ENCODE results near the gene NOL3. TPM values are rescaled to one million over a fixed set of nuclear protein-coding genes. Genes with fewer than 3 reads are reported as not detected.

NOL3 gene
- polyA plus RNA-seq, 1 donor, result 5.8 TPM

- H3K4me3 ChIP-seq (ENCODE audit: low read length), result peak overlapping the region; percentile 10
- peaks cover 88% of the 10 kb centered on the region for H3K27me3 ChIP-seq (ENCODE audit: control insufficient read depth, insufficient read depth, low read length)
- peak in 1 of 2 donors; percentile 66 for DNase-seq
- peaks cover 45% of the 10 kb centered on the region for H3K4me1 ChIP-seq (ENCODE audit: control insufficient read depth, insufficient read depth, low read length)
- WGBS (ENCODE audit: insufficient coverage, low lambda C conversion rate), result no CpG with 5 or more reads among the region's 99 CpGs
- peaks cover 23% of the 10 kb centered on the region for H3K9me3 ChIP-seq (ENCODE audit: control insufficient read depth, low read depth, low read length)
- no peaks in the 10 kb centered on the region for H3K36me3 ChIP-seq (ENCODE audit: control insufficient read depth, insufficient read depth, low read length)
- H3K27ac ChIP-seq (ENCODE audit: low read length), result no peak overlapping the region
Measured at GRCh38 chr16:67163164-67163998, 7.0 kb upstream of the NOL3 start.

- Histone ChIP-seq H3K4me1 (ENCODE audit: control insufficient read depth, insufficient read depth, low read length) (peaks cover 43% of the 10 kb centered on the region), H3K4me3 (ENCODE audit: low read length) (peak overlapping the region; percentile 10), H3K27me3 (ENCODE audit: control insufficient read depth, insufficient read depth, low read length) (peaks cover 91% of the 10 kb centered on the region), H3K27ac (ENCODE audit: low read length) (no peak overlapping the region), H3K9me3 (ENCODE audit: control insufficient read depth, low read depth, low read length) (peaks cover 23% of the 10 kb centered on the region), H3K36me3 (ENCODE audit: control insufficient read depth, insufficient read depth, low read length) (no peaks in the 10 kb centered on the region)
- DNase-seq, result no peak
- WGBS (ENCODE audit: insufficient coverage, low lambda C conversion rate), result no CpG with 5 or more reads among the region's 34 CpGs
Measured at GRCh38 chr16:67163999-67164558, 6.3 kb upstream of the NOL3 start.

- WGBS (ENCODE audit: insufficient coverage, low lambda C conversion rate), result no CpG with 5 or more reads among the region's 41 CpGs
- DNase-seq, result peak in 1 of 2 donors; percentile 64
- Histone ChIP-seq H3K4me1 (ENCODE audit: control insufficient read depth, insufficient read depth, low read length) (peaks cover 45% of the 10 kb centered on the region), H3K4me3 (ENCODE audit: low read length) (peak within 1 kb of the TSS; percentile 10), H3K9me3 (ENCODE audit: control insufficient read depth, low read depth, low read length) (peaks cover 23% of the 10 kb centered on the region), H3K36me3 (ENCODE audit: control insufficient read depth, insufficient read depth, low read length) (no peaks in the 10 kb centered on the region), H3K27me3 (ENCODE audit: control insufficient read depth, insufficient read depth, low read length) (peaks cover 91% of the 10 kb centered on the region), H3K27ac (ENCODE audit: low read length) (no peak within 1 kb of the TSS)
Measured at GRCh38 chr16:67164599-67165061, 5.7 kb upstream of the NOL3 start, which contains the start of gene HSF4. Gene HSF4, plus strand, starts transcription at chr16:67164745. Its CDS starts 67 bp downstream, at chr16:67164812.

GRCh38 chr16:67165121-67166078 is 4.9 kb upstream of the NOL3 start:
- DNase-seq, result peak in 1 of 2 donors; percentile 46
- Histone ChIP-seq H3K36me3 (ENCODE audit: control insufficient read depth, insufficient read depth, low read length) (no peaks in the 10 kb centered on the region), H3K9me3 (ENCODE audit: control insufficient read depth, low read depth, low read length) (peaks cover 23% of the 10 kb centered on the region), H3K27ac (ENCODE audit: low read length) (no peak overlapping the region), H3K4me1 (ENCODE audit: control insufficient read depth, insufficient read depth, low read length) (peaks cover 51% of the 10 kb centered on the region), H3K27me3 (ENCODE audit: control insufficient read depth, insufficient read depth, low read length) (peaks cover 94% of the 10 kb centered on the region), H3K4me3 (ENCODE audit: low read length) (no peak overlapping the region)
- no CpG with 5 or more reads among the region's 85 CpGs for WGBS (ENCODE audit: insufficient coverage, low lambda C conversion rate)

GRCh38 chr16:67166110-67166547 is 4.2 kb upstream of the NOL3 start:
- no peak for DNase-seq
- no CpG with 5 or more reads among the region's 18 CpGs for WGBS (ENCODE audit: insufficient coverage, low lambda C conversion rate)
- Histone ChIP-seq H3K36me3 (ENCODE audit: control insufficient read depth, insufficient read depth, low read length) (no peaks in the 10 kb centered on the region), H3K27ac (ENCODE audit: low read length) (no peak overlapping the region), H3K9me3 (ENCODE audit: control insufficient read depth, low read depth, low read length) (peaks cover 23% of the 10 kb centered on the region), H3K4me3 (ENCODE audit: low read length) (no peak overlapping the region), H3K4me1 (ENCODE audit: control insufficient read depth, insufficient read depth, low read length) (peaks cover 49% of the 10 kb centered on the region), H3K27me3 (ENCODE audit: control insufficient read depth, insufficient read depth, low read length) (peaks cover 97% of the 10 kb centered on the region)

- H3K4me1 ChIP-seq (ENCODE audit: control insufficient read depth, insufficient read depth, low read length), result peaks cover 43% of the 10 kb centered on the region
- no peaks in the 10 kb centered on the region for H3K36me3 ChIP-seq (ENCODE audit: control insufficient read depth, insufficient read depth, low read length)
- H3K27ac ChIP-seq (ENCODE audit: low read length), result no peak overlapping the region
- peak in 1 of 2 donors; percentile 36 for DNase-seq
- H3K27me3 ChIP-seq (ENCODE audit: control insufficient read depth, insufficient read depth, low read length), result peaks cover 97% of the 10 kb centered on the region
- 33% methylated on average over 1 of the region's 5 CpGs for WGBS (ENCODE audit: insufficient coverage, low lambda C conversion rate)
- no peak overlapping the region for H3K4me3 ChIP-seq (ENCODE audit: low read length)
- peaks cover 21% of the 10 kb centered on the region for H3K9me3 ChIP-seq (ENCODE audit: control insufficient read depth, low read depth, low read length)
Measured at GRCh38 chr16:67166598-67167168, 3.7 kb upstream of the NOL3 start.

GRCh38 chr16:67167588-67167987 is 2.8 kb upstream of the NOL3 start:
- peaks cover 41% of the 10 kb centered on the region for H3K4me1 ChIP-seq (ENCODE audit: control insufficient read depth, insufficient read depth, low read length)
- peaks cover 19% of the 10 kb centered on the region for H3K9me3 ChIP-seq (ENCODE audit: control insufficient read depth, low read depth, low read length)
- H3K27me3 ChIP-seq (ENCODE audit: control insufficient read depth, insufficient read depth, low read length), result peaks cover 97% of the 10 kb centered on the region
- WGBS (ENCODE audit: insufficient coverage, low lambda C conversion rate), result no CpG with 5 or more reads among the region's 7 CpGs
- H3K4me3 ChIP-seq (ENCODE audit: low read length), result no peak overlapping the region
- no peaks in the 10 kb centered on the region for H3K36me3 ChIP-seq (ENCODE audit: control insufficient read depth, insufficient read depth, low read length)
- DNase-seq, result no peak
- H3K27ac ChIP-seq (ENCODE audit: low read length), result no peak overlapping the region

GRCh38 chr16:67169011-67169451 is 1.3 kb upstream of the NOL3 start:
- Histone ChIP-seq H3K27me3 (ENCODE audit: control insufficient read depth, insufficient read depth, low read length) (peaks cover 97% of the 10 kb centered on the region), H3K9me3 (ENCODE audit: control insufficient read depth, low read depth, low read length) (peaks cover 8% of the 10 kb centered on the region), H3K4me1 (ENCODE audit: control insufficient read depth, insufficient read depth, low read length) (peaks cover 37% of the 10 kb centered on the region), H3K36me3 (ENCODE audit: control insufficient read depth, insufficient read depth, low read length) (no peaks in the 10 kb centered on the region), H3K4me3 (ENCODE audit: low read length) (no peak overlapping the region), H3K27ac (ENCODE audit: low read length) (no peak overlapping the region)
- no peak for DNase-seq
- WGBS (ENCODE audit: insufficient coverage, low lambda C conversion rate), result no CpG with 5 or more reads among the region's 9 CpGs

- H3K4me3 ChIP-seq (ENCODE audit: low read length), result peak overlapping the region; percentile 29
- peaks cover 99% of the 10 kb centered on the region for H3K27me3 ChIP-seq (ENCODE audit: control insufficient read depth, insufficient read depth, low read length)
- H3K9me3 ChIP-seq (ENCODE audit: control insufficient read depth, low read depth, low read length), result peaks cover 10% of the 10 kb centered on the region
- H3K4me1 ChIP-seq (ENCODE audit: control insufficient read depth, insufficient read depth, low read length), result peaks cover 37% of the 10 kb centered on the region
- H3K27ac ChIP-seq (ENCODE audit: low read length), result no peak overlapping the region
- no peak for DNase-seq
- WGBS (ENCODE audit: insufficient coverage, low lambda C conversion rate), result no CpG with 5 or more reads among the region's 24 CpGs
- no peaks in the 10 kb centered on the region for H3K36me3 ChIP-seq (ENCODE audit: control insufficient read depth, insufficient read depth, low read length)
Measured at GRCh38 chr16:67169642-67170167, 633 bp upstream of the NOL3 start.

All from large intestine (tissue), 3 donors.